ENCODE data around the gene DERL3.

DNA sequence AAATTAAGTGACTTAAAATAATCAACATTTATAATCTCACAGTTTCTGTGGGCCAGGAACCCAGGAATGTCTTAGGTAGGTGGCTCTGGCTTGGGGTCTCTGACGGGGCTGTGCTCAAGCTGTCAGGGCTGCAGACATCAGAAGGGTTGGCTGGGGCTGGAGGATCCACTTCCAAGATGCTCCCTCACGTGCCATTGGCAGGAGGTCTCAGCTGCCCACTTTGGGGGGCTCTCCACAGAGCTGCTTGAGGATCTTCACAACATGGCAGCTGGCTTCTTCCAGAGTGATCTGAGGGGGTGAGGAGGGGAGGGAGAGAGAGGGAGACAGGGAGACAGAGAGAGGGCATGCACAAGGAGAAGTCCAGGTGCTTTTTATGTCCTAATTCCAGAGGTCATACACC lies 37.0 kb upstream of the DERL3 start:
- TF ChIP-seq, protein P1, sequence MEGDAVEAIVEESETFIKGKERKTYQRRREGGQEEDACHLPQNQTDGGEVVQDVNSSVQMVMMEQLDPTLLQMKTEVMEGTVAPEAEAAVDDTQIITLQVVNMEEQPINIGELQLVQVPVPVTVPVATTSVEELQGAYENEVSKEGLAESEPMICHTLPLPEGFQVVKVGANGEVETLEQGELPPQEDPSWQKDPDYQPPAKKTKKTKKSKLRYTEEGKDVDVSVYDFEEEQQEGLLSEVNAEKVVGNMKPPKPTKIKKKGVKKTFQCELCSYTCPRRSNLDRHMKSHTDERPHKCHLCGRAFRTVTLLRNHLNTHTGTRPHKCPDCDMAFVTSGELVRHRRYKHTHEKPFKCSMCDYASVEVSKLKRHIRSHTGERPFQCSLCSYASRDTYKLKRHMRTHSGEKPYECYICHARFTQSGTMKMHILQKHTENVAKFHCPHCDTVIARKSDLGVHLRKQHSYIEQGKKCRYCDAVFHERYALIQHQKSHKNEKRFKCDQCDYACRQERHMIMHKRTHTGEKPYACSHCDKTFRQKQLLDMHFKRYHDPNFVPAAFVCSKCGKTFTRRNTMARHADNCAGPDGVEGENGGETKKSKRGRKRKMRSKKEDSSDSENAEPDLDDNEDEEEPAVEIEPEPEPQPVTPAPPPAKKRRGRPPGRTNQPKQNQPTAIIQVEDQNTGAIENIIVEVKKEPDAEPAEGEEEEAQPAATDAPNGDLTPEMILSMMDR (IDR thresholded peaks at IDR 0.05): no peak
- no peak for TF ChIP-seq POLR2A (IDR thresholded peaks at IDR 0.05; ENCODE audit: low read depth)
- TF ChIP-seq POLR2AphosphoS5 (IDR thresholded peaks at IDR 0.05): no peak
